Liver (tissue), 9 donors: Measurements from ENCODE around the gene TJP1. TPM values are rescaled to one million over a fixed set of nuclear protein-coding genes. Genes with fewer than 3 reads are reported as not detected.

Experiments
- DNase-seq: peaks from one replicate; pipeline ENCODE4 v3.0.0-alpha.2; 2017; ENCODE audit warnings: low spot score
- H3K27ac ChIP-seq, 2 donors: one replicate each; pipeline ENCODE4 v1.7.0; 2013; ENCODE audit warnings: inconsistent platforms in 2 of 2, low read length in 2 of 2, control low read depth in 1 of 2, low read depth in 1 of 2, mild to moderate bottlenecking in 1 of 2
- H3K27me3 ChIP-seq, 4 donors: one replicate each; pipeline versions ENCODE4 v1.6.1 to v1.7.0; 2013; ENCODE audit warnings: low read length in 3 of 4, inconsistent platforms in 1 of 4, mild to moderate bottlenecking in 1 of 4, moderate library complexity in 1 of 4; ENCODE audit not compliant: control insufficient read depth in 4 of 4, insufficient read depth in 4 of 4
- H3K36me3 ChIP-seq, 4 donors: one replicate each; pipeline versions ENCODE4 v1.6.1 to v1.7.0; 2013; ENCODE audit warnings: low read length in 3 of 4, mild to moderate bottlenecking in 3 of 4, low read depth in 1 of 4, moderate library complexity in 1 of 4; ENCODE audit not compliant: control insufficient read depth in 4 of 4, insufficient read depth in 3 of 4
- H3K4me1 ChIP-seq, 4 donors: one replicate each; pipeline versions ENCODE4 v1.6.1 to v1.7.0; 2013; ENCODE audit warnings: low read length in 3 of 4, mild to moderate bottlenecking in 3 of 4, moderate library complexity in 1 of 4; ENCODE audit not compliant: control insufficient read depth in 4 of 4, insufficient read depth in 4 of 4
- H3K4me3 ChIP-seq, 3 donors: one replicate each; pipeline versions ENCODE4 v1.6.1 to v1.7.0; 2013; ENCODE audit warnings: low read length in 3 of 3, control low read depth in 1 of 3, low read depth in 1 of 3, mild to moderate bottlenecking in 1 of 3
- H3K9ac ChIP-seq, 2 donors: one replicate each; pipeline ENCODE4 v1.7.0; 2013; ENCODE audit warnings: low read length in 2 of 2, mild to moderate bottlenecking in 2 of 2, moderate library complexity in 2 of 2, control low read depth in 1 of 2, low read depth in 1 of 2
- H3K9me3 ChIP-seq, 4 donors: one replicate each; pipeline versions ENCODE4 v1.6.1 to v1.7.0; 2013; ENCODE audit warnings: low read length in 3 of 4; ENCODE audit not compliant: control insufficient read depth in 4 of 4
- EGR1 ChIP-seq, 2 donors: IDR thresholded peaks; 2 replicates each; pipeline ENCODE4 v1.6.1; 2016 to 2018; ENCODE audit warnings: antibody characterized with exemption in 2 of 2, low read depth in 2 of 2
- FOXA1 ChIP-seq: IDR thresholded peaks from 2 replicates; pipeline ENCODE4 v1.6.1; 2016; ENCODE audit warnings: antibody characterized with exemption
- GABPA ChIP-seq, 2 donors: IDR thresholded peaks in 1 of 2; conservative IDR thresholded peaks in 1 of 2; 2 replicates each; pipeline ENCODE4 v1.6.1; 2016; ENCODE audit warnings: antibody characterized with exemption in 2 of 2, mild to moderate bottlenecking in 1 of 2, moderate library complexity in 1 of 2
- HNF4A ChIP-seq, 2 donors: conservative IDR thresholded peaks; 2 replicates each; pipeline ENCODE4 v1.6.1; 2016; ENCODE audit warnings: antibody characterized with exemption in 2 of 2, mild to moderate bottlenecking in 2 of 2
- JUND ChIP-seq, 2 donors: IDR thresholded peaks; 2 replicates each; pipeline ENCODE4 v1.6.1; 2016; ENCODE audit warnings: antibody characterized with exemption in 2 of 2
- NR2F2 ChIP-seq: IDR thresholded peaks from 2 replicates; pipeline ENCODE4 v1.6.1; 2016; ENCODE audit warnings: antibody characterized with exemption
- REST ChIP-seq: IDR thresholded peaks from 2 replicates; pipeline ENCODE4 v1.6.1; 2016; ENCODE audit warnings: antibody characterized with exemption, mild to moderate bottlenecking
- RXRA ChIP-seq, 2 donors: IDR thresholded peaks; 2 replicates each; pipeline ENCODE4 v1.6.1; 2017 to 2018; ENCODE audit warnings: antibody characterized with exemption in 2 of 2, mild to moderate bottlenecking in 1 of 2
- SP1 ChIP-seq: IDR thresholded peaks from 2 replicates; pipeline ENCODE4 v1.6.1; 2018; ENCODE audit warnings: antibody characterized with exemption, mild to moderate bottlenecking
- TAF1 ChIP-seq: conservative IDR thresholded peaks from 2 replicates; pipeline ENCODE4 v1.6.1; 2016; ENCODE audit warnings: antibody characterized with exemption, mild to moderate bottlenecking
- YY1 ChIP-seq: IDR thresholded peaks from 2 replicates; pipeline ENCODE4 v1.6.1; 2016; ENCODE audit warnings: antibody characterized with exemption, mild to moderate bottlenecking
- WGBS: extraction: QIAGEN DNeasy Blood & Tissue Kit; methylation state at CpG from one replicate; pipeline ENCODE4 v1.1.7; 2013; 5-methylcytosine and 5-hydroxymethylcytosine counted together
- polyA plus RNA-seq, 2 donors: library from polyadenylated mRNA; stranded (reverse) in 1 of 2; unstranded in 1 of 2; fragments of 200-250 nt in 1 of 2; fragments of >200 nt in 1 of 2; fragmentation: Nextera tagmentation in 1 of 2; extraction: Ambion mirVana in 1 of 2; gene quantifications; one replicate each; pipeline versions ENCODE4 v1.2.1 to v1.2.3, GENCODE V29; 2013 to 2015
- total RNA-seq, 2 donors: library from RNA; depleted of rRNA; stranded (reverse); fragments of >200 nt; gene quantifications; one replicate each; pipeline ENCODE4 v1.2.3, GENCODE V29; 2014
- TF ChIP-seq, protein P1 (sequence below): IDR thresholded peaks from 2 replicates; pipeline ENCODE4 v1.6.1; 2016; ENCODE audit warnings: antibody characterized with exemption
- TF ChIP-seq, protein P2 (sequence below): IDR thresholded peaks from 2 replicates; pipeline ENCODE4 v1.6.1; 2016; ENCODE audit warnings: antibody characterized with exemption
- donor health status: healthy.
- donor health status: healthy.
- donor health status: healthy.
- donor health status: healthy.
- donor health status: healthy.

The TJP1 gene
- total and polyA plus RNA-seq, 4 donors: 12.6 to 40.4 (median 16.9) TPM

DNA sequence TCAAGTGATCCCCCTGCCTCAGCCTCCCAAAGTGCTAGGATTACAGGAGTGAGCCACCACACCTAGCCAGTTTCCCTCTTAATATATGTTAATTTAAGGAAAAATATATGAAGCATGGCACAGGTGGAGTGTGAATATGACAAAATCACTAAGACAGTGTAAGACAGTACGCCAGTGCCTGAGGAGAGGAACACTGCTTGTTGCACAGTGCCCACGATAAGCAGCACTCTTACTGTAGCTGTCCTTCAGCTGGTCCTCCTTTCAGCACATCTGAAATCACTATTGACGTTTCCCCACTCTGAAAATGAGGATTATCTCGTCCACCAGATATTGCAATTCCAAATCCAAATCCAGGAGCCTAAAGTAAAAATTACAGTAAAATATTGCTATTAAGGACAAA, 49.3 kb downstream of the TJP1 start:
- Histone ChIP-seq H3K27me3 (no peaks in the 10 kb centered on the region), H3K4me3 (no peak overlapping the region), H3K9me3 (no peaks in the 10 kb centered on the region), H3K27ac (no peak overlapping the region), H3K36me3 (peaks cover 0 to 17% (median 9%) of the 10 kb centered on the region in 4 donors), H3K4me1 (peaks cover 1 to 15% (median 10%) of the 10 kb centered on the region in 4 donors), H3K9ac (no peak overlapping the region)
- no peak for DNase-seq
- TF ChIP-seq, protein P1, sequence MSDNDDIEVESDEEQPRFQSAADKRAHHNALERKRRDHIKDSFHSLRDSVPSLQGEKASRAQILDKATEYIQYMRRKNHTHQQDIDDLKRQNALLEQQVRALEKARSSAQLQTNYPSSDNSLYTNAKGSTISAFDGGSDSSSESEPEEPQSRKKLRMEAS: no peak
- TF ChIP-seq EGR1 (IDR thresholded peaks at IDR 0.05; ENCODE audit: low read depth in 2 of 2): no peak
- TF ChIP-seq, protein P2, sequence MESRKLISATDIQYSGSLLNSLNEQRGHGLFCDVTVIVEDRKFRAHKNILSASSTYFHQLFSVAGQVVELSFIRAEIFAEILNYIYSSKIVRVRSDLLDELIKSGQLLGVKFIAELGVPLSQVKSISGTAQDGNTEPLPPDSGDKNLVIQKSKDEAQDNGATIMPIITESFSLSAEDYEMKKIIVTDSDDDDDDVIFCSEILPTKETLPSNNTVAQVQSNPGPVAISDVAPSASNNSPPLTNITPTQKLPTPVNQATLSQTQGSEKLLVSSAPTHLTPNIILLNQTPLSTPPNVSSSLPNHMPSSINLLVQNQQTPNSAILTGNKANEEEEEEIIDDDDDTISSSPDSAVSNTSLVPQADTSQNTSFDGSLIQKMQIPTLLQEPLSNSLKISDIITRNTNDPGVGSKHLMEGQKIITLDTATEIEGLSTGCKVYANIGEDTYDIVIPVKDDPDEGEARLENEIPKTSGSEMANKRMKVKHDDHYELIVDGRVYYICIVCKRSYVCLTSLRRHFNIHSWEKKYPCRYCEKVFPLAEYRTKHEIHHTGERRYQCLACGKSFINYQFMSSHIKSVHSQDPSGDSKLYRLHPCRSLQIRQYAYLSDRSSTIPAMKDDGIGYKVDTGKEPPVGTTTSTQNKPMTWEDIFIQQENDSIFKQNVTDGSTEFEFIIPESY: no peak
- 90% methylated on average over 4 of the region's 4 CpGs for WGBS

- Histone ChIP-seq H3K9ac (no peak overlapping the region), H3K36me3 (peaks cover 0 to 17% (median 9%) of the 10 kb centered on the region in 4 donors), H3K9me3 (no peaks in the 10 kb centered on the region), H3K27me3 (no peaks in the 10 kb centered on the region), H3K27ac (no peak overlapping the region), H3K4me3 (no peak overlapping the region), H3K4me1 (peaks cover 1 to 23% (median 12%) of the 10 kb centered on the region in 4 donors)
- TF ChIP-seq RXRA (IDR thresholded peaks at IDR 0.05) (no peak), TAF1 (no peak), SP1 (no peak), FOXA1 (no peak), YY1 (no peak), EGR1 (IDR thresholded peaks at IDR 0.05; ENCODE audit: low read depth in 2 of 2) (no peak), HNF4A (conservative IDR thresholded peaks at IDR 0.05) (no peak), JUND (IDR thresholded peaks at IDR 0.05) (no peak), NR2F2 (no peak), GABPA (IDR thresholded peaks at IDR 0.05 in 1 of 2, conservative IDR thresholded peaks at IDR 0.05 in 1 of 2) (no peak), REST (no peak)
- TF ChIP-seq, protein P2: no peak
- TF ChIP-seq, protein P1: no peak
- WGBS: 88% methylated on average over 2 of the region's 2 CpGs
- DNase-seq: no peak
Observed at GRCh38 chr15:29770796-29771195, 51.5 kb downstream of the TJP1 start.
